Left renal pelvis (tissue), 4 donors: ENCODE measurements around the gene SKP2. TPM values are rescaled to one million over a fixed set of nuclear protein-coding genes. Genes with fewer than 3 reads are reported as not detected.
"Not testable (repeated sequence)": the region's sequence is repeated elsewhere in the genome, so short reads cannot be mapped to it uniquely, and the experiment has no call there.

ENCODE experiments used
- DNase-seq, 4 donors: peaks; one replicate each; pipeline ENCODE4 v3.0.0-alpha.2; 2013; ENCODE audit warnings: low read depth in 4 of 4, low spot score in 3 of 4
- polyA plus RNA-seq, 4 donors: library from polyadenylated mRNA; unstranded; fragments of 120-200 nt; gene quantifications; one replicate each; pipeline ENCODE4 v1.2.1, GENCODE V29; 2013; ENCODE audit not compliant: insufficient read length in 4 of 4

Gene SKP2
- polyA plus RNA-seq, 4 donors, result 38.8 to 50.1 (median 46.5) TPM

DNA sequence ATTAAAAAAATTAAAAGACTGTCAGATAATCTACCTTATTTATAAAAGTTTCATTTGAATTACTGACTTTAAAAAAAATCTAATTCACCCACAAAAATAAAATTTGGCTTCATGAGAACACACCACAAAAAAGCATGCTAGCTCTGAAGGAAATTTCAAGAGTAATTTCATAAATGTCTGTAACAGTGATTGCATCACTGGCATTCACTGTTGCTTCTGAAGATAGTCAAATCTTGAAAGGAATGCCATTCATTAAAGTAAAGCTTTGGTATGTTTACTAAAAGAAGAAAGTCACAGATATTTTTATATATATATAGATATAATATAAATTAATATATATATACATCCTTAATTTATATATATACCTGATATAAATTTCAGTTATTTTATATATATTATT is 46.4 kb downstream of the SKP2 start:
- no peak for DNase-seq

DNA sequence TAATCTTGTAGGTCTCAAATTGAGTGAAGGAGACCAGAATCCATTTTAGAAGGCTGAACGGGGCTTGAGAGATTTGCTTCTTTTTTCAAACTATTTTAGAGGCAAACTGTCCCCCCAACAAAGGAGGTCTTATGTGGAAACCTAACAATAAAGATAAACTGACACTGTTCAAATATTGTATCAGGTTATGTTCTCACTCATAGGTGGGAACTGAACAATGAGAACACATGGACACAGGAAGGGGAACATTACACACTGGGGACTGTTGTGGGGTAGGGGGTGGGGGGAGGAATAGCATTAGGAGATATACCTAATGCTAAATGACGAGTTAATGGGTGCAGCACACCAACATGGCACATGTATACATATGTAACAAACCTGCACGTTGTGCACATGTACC is 46.9 kb downstream of the SKP2 start:
- DNase-seq, result not testable (repeated sequence)

DNA sequence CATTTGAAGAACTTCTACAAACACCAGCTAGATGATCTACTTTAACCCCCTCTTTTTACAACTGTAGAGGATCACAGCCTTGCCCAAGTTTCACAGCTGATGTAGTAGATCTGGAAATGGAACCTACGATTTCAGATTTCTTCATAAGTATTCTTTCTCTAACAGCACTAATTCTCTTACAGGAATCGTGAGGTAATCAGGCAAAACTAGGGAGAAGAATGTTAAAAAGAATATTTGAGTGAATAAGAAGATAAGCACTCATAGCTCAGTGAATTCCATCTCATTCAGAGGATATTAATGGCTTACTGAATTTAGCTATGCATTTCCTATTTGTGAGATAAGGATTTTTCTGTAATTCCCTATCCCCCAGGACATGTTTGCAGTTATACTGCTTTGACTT is 47.7 kb downstream of the SKP2 start:
- DNase-seq, result no peak

DNA sequence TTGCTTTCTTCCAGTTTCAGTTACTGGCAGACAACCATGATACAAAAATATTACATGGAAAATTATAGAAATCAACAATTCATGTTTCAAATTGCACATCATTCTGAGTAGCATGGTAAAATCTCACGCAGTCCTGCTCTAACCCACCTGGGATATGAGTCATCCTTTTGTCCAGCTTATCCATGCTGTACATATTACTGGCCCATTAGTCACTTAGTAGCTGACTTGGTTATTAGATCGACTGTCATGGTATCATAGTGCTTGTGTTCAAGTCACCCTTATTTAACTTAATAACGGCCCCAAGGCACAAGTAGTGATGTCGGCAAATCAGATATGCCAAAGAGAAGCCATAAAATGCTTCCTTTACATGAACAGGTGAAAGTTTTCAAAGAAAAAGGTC is 48.6 kb downstream of the SKP2 start:
- no peak for DNase-seq

DNA sequence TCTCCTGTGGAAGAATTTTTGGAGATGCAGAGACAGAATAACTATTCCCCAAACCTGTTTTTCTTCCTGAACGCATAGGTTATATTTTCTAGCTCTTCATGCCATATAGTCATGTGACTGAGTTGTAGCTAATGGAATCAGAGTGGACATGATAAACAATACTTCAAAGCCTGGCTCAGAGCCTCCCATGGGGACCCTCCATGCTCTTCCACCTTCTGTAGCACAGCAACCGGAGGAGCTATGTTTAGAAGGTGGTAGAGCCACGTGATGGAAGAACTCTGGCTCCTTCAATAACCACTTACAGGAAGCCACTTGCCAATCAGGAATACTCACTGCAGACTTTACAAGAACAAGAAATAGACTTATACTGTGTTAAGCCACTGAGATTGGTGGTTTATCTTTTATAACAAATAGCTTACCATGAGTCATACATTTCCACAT is 50.6 kb downstream of the SKP2 start:
- no peak for DNase-seq

DNA sequence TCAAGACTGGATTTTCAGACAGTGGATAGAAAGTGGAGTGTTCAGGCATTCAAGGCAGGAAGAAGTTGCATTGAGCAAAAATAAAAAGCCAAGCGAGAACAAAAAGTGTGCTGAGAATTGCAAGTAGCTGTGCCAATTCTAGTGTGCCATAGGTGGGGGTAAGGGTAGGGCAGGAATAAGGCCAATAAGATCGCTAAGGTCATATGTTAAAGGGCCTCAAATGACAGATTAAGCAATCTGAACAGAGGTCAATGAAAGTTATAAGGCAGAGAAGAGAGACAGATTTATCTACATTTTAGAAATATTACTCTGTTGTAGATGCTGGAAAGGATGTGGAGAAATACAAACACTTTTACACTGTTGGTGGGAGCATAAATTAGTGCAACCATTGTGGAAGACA is 53.4 kb downstream of the SKP2 start:
- DNase-seq, result no peak

DNA sequence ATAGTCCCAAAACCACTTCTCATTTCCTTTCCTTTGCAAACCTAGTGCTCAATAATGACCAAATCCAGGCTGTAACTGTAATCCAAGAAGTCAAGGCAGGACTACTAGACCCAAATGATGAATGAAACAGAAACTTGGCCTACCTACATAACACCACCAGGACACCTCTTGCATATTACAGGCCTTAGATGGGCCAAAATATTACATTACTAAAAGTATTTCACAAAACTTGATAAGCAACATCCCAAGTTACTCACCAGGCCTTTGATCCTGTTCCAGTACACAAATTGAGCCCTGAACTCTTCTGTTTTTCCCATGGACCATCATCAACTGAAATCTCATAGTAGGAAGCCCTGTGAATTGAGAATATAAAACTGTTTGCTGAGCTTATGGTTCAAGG is 55.0 kb downstream of the SKP2 start:
- no peak for DNase-seq

DNA sequence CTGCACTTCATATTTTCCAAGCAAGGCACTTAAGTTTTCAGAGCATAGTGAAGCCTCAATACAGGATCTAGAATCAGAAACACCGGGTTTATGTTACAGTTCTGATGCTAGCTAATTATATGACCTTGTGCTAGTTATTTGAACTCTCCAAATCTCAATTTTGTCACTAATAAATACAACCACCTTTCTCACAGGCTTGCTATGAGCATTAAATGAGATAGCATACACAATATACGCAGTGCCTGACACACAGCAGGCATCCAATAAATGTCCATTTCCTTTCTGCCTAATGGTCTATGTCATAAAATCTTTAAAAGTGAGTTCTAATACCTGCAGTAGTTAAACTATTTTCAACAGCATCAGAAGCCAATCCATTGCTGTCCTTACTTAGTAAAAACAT is 56.9 kb downstream of the SKP2 start:
- DNase-seq, result no peak

DNA sequence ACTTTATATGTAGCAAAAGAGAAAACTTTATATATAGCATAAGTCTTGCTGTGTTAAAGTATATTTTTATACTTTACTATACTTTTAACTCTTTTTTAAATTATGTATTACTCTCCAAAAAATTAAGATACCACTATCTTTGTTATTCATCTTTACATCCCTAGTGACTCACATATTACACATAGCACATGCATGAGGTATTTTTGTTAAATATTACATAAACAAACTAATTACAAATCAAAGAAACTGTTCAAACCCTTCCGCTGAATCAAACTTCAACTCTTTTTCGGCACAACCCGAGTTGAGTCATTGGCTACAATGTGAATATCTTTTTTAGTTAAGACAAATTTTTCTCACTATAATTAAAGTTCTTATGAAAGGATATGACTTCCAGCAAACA is 57.8 kb downstream of the SKP2 start:
- DNase-seq, result no peak

DNA sequence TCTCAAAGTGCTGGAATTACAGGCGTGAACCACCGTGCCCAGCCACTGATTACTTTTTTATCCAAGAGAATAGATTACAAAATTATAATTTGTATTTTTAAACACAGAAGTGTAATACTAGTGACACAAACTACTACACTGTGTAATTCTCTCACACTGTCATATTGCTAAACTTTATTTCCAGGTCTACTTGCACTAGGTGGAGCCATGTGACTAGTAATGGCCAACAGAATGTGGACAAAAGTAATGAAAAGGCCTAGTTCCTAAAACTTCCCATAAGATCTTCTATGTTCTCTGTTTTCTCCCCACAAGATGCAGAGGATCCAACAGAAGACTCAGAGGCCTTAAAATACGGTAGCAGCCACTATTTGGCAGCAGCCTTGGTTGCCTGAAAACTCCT is 62.5 kb downstream of the SKP2 start:
- DNase-seq, result no peak

DNA sequence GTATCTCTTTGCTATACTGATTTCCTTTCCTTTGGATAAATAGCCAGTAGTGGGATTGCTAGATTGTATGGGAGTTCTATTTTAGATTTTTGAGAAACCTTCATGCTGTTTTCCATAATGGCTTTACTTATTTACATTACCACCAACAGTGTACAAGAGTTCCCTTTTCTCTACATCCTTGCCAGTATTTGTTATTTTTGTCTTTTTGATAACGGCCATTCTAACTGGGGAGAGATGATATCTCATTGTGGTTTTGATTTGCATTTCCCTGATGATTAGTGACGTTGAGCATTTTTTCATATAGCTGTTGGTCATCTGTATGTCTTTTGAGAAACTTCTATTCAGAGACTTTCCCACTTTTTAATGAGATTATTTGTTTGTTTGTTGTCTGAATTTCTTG is 64.0 kb downstream of the SKP2 start:
- no peak for DNase-seq

DNA sequence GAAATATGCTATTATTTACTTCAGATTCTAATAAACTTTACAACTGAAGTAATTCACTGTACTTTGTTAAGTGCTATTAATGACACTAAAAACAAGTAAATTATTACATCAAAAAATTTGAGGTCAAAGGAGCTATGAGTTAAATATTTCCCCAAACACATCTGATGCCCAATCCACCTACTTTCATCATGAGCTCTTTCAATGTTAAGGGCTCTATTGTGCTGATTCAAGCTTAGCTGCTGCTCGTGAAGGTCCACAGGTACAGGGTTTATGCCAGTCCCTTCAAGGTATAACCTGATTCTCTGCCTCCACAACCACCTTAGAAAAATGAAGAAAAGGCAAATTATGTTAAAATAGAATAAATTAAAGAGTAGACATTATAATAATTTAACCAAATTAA is 65.7 kb downstream of the SKP2 start:
- no peak for DNase-seq

DNA sequence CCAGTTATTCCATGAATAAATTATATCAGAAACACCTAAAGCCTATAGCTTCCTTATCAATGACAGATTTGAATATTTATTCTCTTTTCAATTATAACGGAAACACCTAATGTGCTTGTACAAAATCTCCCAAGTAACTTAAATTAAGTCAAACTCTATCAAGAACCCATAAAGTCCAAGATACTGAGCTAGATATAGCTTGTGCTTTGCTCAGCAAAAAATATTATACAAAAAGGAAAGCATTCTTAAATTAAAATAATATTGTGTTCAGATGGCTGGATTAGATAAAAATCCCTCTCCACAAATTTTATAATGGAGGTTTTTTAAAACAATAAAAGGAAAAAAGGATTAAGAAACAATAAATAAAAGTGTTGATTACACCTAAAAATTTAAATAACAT is 66.1 kb downstream of the SKP2 start:
- DNase-seq, result no peak

DNA sequence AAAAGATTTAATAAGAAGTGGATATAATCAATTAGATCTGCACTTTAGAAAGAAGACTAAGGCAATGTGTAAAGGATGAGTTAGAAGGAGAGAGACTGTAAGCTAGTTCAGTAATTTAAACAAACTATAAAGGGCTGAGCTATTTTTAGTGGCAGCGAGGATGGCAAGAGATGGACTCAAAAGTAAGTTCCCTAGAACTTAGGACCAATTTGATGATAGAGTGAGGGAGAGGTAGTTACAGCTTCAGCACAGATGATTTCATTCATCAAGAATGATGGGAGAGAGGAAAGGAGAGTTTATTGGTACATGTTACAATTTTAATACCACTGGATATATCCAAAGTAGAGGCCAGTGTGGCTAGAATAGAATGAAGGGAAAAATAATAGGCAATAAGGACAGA is 70.7 kb downstream of the SKP2 start:
- DNase-seq, result no peak

DNA sequence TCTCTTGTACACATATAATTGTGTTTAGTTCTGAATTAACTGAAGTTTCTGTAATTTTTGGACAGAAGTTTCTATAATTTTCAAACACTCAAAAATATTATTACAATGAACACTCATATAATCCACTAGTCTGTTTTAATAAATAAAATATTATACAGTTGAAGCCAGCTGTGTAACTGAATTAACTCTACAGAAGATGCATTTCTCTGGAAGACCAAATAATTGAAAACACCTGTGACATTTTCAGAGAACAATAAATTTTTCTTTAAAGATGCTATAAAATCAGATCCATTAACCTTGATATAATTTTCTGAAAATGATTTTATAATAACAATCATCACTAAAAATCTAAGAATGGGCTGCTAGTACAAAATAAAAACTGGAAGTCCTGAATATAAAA is 75.1 kb downstream of the SKP2 start:
- no peak for DNase-seq

DNA sequence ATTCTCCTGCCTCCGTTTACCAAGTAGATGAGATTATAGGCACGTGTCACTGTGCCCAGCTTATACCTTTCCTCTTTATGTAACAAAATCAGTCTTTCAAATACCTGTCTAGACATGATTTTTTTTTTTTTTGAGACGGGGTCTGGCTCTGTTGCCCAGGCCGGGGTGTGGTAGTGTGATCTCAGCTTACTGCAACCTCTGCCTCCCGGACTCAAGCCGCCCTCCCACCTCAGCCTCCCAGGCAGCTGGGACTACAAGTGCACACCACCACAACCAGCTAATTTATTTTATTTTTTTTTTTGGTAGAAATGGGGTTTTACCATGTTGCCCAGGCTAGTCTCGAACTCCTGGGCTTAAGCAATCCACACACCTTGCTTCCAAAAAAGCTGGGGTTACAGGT is 76.6 kb downstream of the SKP2 start:
- no peak for DNase-seq

DNA sequence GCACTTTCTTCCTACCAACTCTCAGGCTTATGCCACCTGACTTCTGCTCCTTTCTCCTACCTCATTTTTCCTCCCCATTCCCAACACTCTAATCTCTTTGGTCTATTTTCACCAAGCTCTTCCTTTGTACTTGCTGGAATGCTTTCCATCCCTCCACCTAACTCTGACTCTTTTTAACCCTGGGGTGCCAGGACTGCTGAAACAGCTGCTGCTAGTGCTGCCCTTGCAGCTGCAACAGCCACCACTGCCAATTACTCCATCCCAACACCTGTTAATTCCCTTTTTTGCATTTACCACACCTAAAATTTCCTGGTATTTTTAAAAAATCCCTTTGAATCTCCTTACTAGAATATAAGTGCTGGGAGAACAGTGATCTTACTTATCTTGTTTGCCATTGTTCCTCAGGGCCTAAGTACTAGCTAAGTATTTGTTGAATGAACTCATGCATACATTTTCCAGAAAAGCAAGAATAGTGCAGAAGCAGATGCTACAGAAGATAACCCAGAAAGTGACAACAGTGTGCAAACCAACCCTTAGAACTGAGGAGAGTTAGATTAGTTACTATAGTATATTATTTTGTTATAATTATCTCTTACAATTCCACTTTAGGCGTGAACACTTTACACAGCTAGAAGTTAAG is 78.4 kb downstream of the SKP2 start:
- no peak for DNase-seq

DNA sequence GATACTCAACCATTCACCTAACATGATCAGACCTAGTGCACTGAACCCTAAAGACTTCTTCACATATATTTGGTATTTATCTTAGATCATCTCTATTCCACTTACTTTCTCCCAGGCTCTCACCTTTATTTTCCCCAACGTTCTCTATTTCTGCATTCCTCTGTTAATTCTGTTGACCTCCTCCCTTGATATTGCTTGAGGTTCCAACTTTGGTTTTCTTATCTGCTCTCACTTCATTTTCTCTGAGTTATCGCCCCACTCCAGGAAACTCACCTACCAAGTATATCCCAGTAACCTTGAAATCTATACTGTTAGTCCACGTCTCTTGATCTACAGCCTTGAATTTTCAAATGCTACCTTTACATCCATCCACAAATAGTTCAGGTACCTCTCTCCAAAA is 80.6 kb downstream of the SKP2 start:
- DNase-seq, result no peak

Other genes starting within 250 kb of the SKP2 start
- gene CAPSL, start 213.5 kb upstream of the SKP2 start, polyA plus RNA-seq, result 1 to 10 TPM in 3 of 4 donors, not detected in 1; 5.1 to 7.4 (median 5.5) TPM
- 100 to 1,000 TPM in 1 of 4 donors, 10 to 100 TPM in 2, 1 to 10 TPM in 1; 2.7 to 137 (median 81.3) TPM for gene UGT3A1, start 160.7 kb upstream of the SKP2 start, polyA plus RNA-seq
- 10 to 100 TPM in 2 of 4 donors, 1 to 10 TPM in 1, under 1 TPM in 1; 0.30 to 16.8 (median 9.3) TPM for gene UGT3A2, start 85.2 kb upstream of the SKP2 start, polyA plus RNA-seq
- gene LMBRD2, start 224 bp upstream of the SKP2 start, polyA plus RNA-seq, result 10 to 100 TPM in 3 of 4 donors, 1 to 10 TPM in 1; 8.4 to 19.9 (median 18.3) TPM
- 10 to 100 TPM; 44.0 to 57.1 (median 49.9) TPM for gene NADK2, start 89.8 kb downstream of the SKP2 start, polyA plus RNA-seq
- 1 to 10 TPM in 3 of 4 donors, under 1 TPM in 1; 0.29 to 8.3 (median 7.7) TPM for gene RANBP3L, start 149.8 kb downstream of the SKP2 start, polyA plus RNA-seq